Measurements from ENCODE around the gene LANCL2.
"Not testable (repeated sequence)": the region's sequence is repeated elsewhere in the genome, so short reads cannot be mapped to it uniquely, and the experiment has no call there.

The LANCL2 gene

DNA sequence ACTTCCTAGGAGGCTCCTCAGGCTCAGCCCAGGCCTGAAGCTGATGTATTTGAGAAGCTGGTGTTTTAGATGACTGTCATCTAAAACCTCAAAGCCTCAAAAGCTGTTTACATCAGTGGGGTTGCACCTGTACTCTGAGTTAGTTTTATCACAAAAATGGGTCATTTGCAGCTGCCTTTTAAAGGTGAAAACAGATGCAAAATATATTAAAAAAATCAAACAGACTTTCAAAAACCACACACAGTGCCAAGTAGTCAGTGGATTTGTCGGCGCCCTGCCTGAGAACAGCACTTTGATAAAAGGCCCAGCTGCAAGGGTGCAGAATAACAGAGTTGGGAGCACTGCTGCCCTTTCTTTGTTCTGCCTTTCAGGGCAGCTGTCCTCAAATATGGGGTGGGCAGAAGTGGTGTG, 104.1 kb downstream of the LANCL2 start:
- H3K27me3 ChIP-seq (ENCODE audit: low read length): no peaks in the 10 kb centered on the region
- 0 out of 2 replicates have a peak, but pooled peaks cover 5% of the 10 kb centered on the region for H3K36me3 ChIP-seq (ENCODE audit: low read length)
- H3K9ac ChIP-seq (ENCODE audit: low read length): no peak overlapping the region
- no peaks in the 10 kb centered on the region for H3K9me3 ChIP-seq (ENCODE audit: insufficient read depth, low read length)
- no peaks in the 10 kb centered on the region for H3K9me2 ChIP-seq (replicated peaks; ENCODE audit: insufficient read depth, low read length)
- TF ChIP-seq EZH2phosphoT487 (conservative IDR thresholded peaks at IDR 0.05; ENCODE audit: low read length): no peak
- TF ChIP-seq, protein P1, sequence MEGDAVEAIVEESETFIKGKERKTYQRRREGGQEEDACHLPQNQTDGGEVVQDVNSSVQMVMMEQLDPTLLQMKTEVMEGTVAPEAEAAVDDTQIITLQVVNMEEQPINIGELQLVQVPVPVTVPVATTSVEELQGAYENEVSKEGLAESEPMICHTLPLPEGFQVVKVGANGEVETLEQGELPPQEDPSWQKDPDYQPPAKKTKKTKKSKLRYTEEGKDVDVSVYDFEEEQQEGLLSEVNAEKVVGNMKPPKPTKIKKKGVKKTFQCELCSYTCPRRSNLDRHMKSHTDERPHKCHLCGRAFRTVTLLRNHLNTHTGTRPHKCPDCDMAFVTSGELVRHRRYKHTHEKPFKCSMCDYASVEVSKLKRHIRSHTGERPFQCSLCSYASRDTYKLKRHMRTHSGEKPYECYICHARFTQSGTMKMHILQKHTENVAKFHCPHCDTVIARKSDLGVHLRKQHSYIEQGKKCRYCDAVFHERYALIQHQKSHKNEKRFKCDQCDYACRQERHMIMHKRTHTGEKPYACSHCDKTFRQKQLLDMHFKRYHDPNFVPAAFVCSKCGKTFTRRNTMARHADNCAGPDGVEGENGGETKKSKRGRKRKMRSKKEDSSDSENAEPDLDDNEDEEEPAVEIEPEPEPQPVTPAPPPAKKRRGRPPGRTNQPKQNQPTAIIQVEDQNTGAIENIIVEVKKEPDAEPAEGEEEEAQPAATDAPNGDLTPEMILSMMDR (IDR thresholded peaks at IDR 0.05; ENCODE audit: insufficient read depth, low read length, poor library complexity, severe bottlenecking): no peak
- H2AFZ ChIP-seq (ENCODE audit: low read depth, low read length, severe bottlenecking): no peak overlapping the region
- peaks cover 7% of the 10 kb centered on the region; the same call in 1 of the 2 replicates for H3F3A ChIP-seq (ENCODE audit: insufficient read depth)
- H3K4me3 ChIP-seq (ENCODE audit: insufficient read depth, low read length, poor library complexity, severe bottlenecking): no peak overlapping the region
- peak overlapping the region; percentile 88 for H3K27ac ChIP-seq (ENCODE audit: low read depth, low read length)
- H3K79me2 ChIP-seq (ENCODE audit: insufficient read depth, low read length): no peaks in the 10 kb centered on the region
- no peaks in the 10 kb centered on the region for H4K20me1 ChIP-seq (ENCODE audit: low read depth, low read length)
- H3K4me2 ChIP-seq (ENCODE audit: low read depth, low read length, poor library complexity, severe bottlenecking): peak overlapping the region; percentile 15

DNA sequence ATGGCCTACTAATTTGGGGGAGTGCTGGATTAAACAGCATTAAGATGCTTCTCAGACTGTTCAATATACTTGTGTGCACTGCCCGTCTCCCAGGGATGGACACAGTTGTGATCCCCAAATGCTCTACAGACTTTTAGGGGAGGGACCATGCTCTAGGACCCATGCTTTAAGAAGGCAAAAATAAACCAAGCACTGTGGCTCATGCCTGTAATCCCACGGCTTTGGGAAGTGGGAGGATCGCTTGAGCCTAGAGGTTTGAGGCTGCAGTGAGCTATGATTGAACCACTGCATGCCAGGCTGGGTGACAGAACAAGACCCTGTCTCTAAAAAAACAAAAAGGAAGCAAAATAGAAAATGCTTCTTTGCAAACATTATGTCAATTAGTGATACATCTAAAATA, 104.6 kb downstream of the LANCL2 start:
- no peak overlapping the region for H3K4me3 ChIP-seq (ENCODE audit: insufficient read depth, low read length, poor library complexity, severe bottlenecking)
- peak overlapping the region; percentile 88 for H3K27ac ChIP-seq (ENCODE audit: low read depth, low read length)
- H4K20me1 ChIP-seq (ENCODE audit: low read depth, low read length): no peaks in the 10 kb centered on the region
- H3F3A ChIP-seq (ENCODE audit: insufficient read depth): peaks cover 7% of the 10 kb centered on the region; the same call in 1 of the 2 replicates
- no peaks in the 10 kb centered on the region for H3K27me3 ChIP-seq (ENCODE audit: low read length)
- H3K9me2 ChIP-seq (replicated peaks; ENCODE audit: insufficient read depth, low read length): no peaks in the 10 kb centered on the region
- H3K79me2 ChIP-seq (ENCODE audit: insufficient read depth, low read length): no peaks in the 10 kb centered on the region
- peak overlapping the region; percentile 15 for H3K4me2 ChIP-seq (ENCODE audit: low read depth, low read length, poor library complexity, severe bottlenecking)
- H3K9me3 ChIP-seq (ENCODE audit: insufficient read depth, low read length): no peaks in the 10 kb centered on the region
- TF ChIP-seq EZH2phosphoT487 (conservative IDR thresholded peaks at IDR 0.05; ENCODE audit: low read length): no peak
- TF ChIP-seq, protein P1 (IDR thresholded peaks at IDR 0.05; ENCODE audit: insufficient read depth, low read length, poor library complexity, severe bottlenecking): no peak
- H2AFZ ChIP-seq (ENCODE audit: low read depth, low read length, severe bottlenecking): no peak overlapping the region
- no peak overlapping the region for H3K9ac ChIP-seq (ENCODE audit: low read length)
- H3K36me3 ChIP-seq (ENCODE audit: low read length): 0 out of 2 replicates have a peak, but pooled peaks cover 1% of the 10 kb centered on the region

DNA sequence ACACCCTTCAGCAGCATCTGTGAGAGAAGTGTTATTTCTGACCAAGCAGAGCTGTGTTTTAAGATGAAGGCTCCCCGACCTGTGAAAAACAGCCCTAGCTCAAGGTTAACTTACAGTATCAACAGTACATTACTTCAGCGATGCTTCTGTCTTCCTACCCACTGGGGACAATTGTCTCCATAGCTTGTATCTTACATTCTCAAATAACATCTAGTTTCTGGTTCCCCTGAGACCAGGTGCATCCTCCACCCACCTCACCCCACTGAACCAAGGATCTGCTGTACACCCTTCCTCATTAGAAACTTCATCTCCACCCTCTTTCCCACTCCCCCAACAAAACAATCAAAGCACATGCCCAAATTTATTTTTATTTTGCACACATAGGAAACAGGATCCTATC, 105.1 kb downstream of the LANCL2 start:
- no peaks in the 10 kb centered on the region for H3K36me3 ChIP-seq (ENCODE audit: low read length)
- no peaks in the 10 kb centered on the region for H3K9me3 ChIP-seq (ENCODE audit: insufficient read depth, low read length)
- peak overlapping the region; percentile 88 for H3K27ac ChIP-seq (ENCODE audit: low read depth, low read length)
- H3K4me2 ChIP-seq (ENCODE audit: low read depth, low read length, poor library complexity, severe bottlenecking): peak overlapping the region; percentile 15
- H3K9me2 ChIP-seq (replicated peaks; ENCODE audit: insufficient read depth, low read length): no peaks in the 10 kb centered on the region
- H3K9ac ChIP-seq (ENCODE audit: low read length): no peak overlapping the region
- H3F3A ChIP-seq (ENCODE audit: insufficient read depth): peaks cover 7% of the 10 kb centered on the region; the same call in 1 of the 2 replicates
- no peaks in the 10 kb centered on the region for H4K20me1 ChIP-seq (ENCODE audit: low read depth, low read length)
- H3K27me3 ChIP-seq (ENCODE audit: low read length): no peaks in the 10 kb centered on the region
- no peaks in the 10 kb centered on the region for H3K79me2 ChIP-seq (ENCODE audit: insufficient read depth, low read length)
- H3K4me3 ChIP-seq (ENCODE audit: insufficient read depth, low read length, poor library complexity, severe bottlenecking): no peak overlapping the region
- no peak overlapping the region for H2AFZ ChIP-seq (ENCODE audit: low read depth, low read length, severe bottlenecking)
- TF ChIP-seq, protein P1 (IDR thresholded peaks at IDR 0.05; ENCODE audit: insufficient read depth, low read length, poor library complexity, severe bottlenecking): no peak
- no peak for TF ChIP-seq EZH2phosphoT487 (conservative IDR thresholded peaks at IDR 0.05; ENCODE audit: low read length)

DNA sequence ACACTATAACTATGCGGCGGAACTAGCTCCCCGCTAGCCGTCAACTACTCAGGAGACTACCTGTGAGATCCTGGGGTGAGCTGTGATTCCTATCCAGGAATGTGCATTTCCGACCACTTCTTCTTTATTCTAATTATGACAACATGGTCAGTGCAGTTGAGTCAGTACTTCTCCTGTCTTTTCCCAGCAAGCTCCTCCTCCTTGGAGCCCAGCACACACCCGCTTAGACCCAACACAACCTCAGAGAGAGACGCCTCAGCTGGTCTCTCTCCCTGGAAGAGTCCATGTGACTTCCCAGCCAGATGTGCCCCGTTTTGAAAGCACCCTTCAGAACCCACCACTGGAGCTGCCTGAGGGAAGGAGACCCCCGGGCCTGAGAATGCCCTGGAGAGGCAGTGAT, 106.5 kb downstream of the LANCL2 start:
- H3K9ac ChIP-seq (ENCODE audit: low read length); H2AFZ ChIP-seq (ENCODE audit: low read depth, low read length, severe bottlenecking); H3K9me2 ChIP-seq (replicated peaks; ENCODE audit: insufficient read depth, low read length); H3K9me3 ChIP-seq (ENCODE audit: insufficient read depth, low read length); H3K27me3 ChIP-seq (ENCODE audit: low read length); H3F3A ChIP-seq (ENCODE audit: insufficient read depth); H3K79me2 ChIP-seq (ENCODE audit: insufficient read depth, low read length); H3K36me3 ChIP-seq (ENCODE audit: low read length); H3K4me2 ChIP-seq (ENCODE audit: low read depth, low read length, poor library complexity, severe bottlenecking); H3K27ac ChIP-seq (ENCODE audit: low read depth, low read length); H4K20me1 ChIP-seq (ENCODE audit: low read depth, low read length); H3K4me3 ChIP-seq (ENCODE audit: insufficient read depth, low read length, poor library complexity, severe bottlenecking): not testable (repeated sequence)

DNA sequence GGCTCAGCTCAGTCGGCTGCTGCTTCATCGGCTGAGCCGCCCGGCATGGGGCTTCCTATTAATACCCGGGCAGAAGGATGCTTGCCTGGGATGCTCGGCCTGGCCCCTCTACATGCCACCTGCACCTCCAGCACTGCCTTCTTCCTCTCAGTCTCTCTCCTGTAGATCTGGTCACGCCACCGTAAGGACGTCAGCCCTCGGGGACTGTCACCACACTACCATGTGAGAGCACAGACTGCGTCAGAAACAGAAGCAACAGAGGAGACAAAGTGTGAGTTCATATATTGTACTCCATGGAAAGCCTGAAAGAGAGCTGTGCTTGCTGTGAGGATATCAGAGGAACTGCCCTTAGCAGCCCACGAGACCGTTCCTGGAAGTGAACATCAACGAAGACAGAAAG, 107.3 kb downstream of the LANCL2 start:
- H3K4me2 ChIP-seq (ENCODE audit: low read depth, low read length, poor library complexity, severe bottlenecking); H3K79me2 ChIP-seq (ENCODE audit: insufficient read depth, low read length); H3K9ac ChIP-seq (ENCODE audit: low read length); H4K20me1 ChIP-seq (ENCODE audit: low read depth, low read length); H2AFZ ChIP-seq (ENCODE audit: low read depth, low read length, severe bottlenecking); H3K9me3 ChIP-seq (ENCODE audit: insufficient read depth, low read length); H3K36me3 ChIP-seq (ENCODE audit: low read length); H3K27ac ChIP-seq (ENCODE audit: low read depth, low read length); H3K27me3 ChIP-seq (ENCODE audit: low read length); H3K9me2 ChIP-seq (replicated peaks; ENCODE audit: insufficient read depth, low read length); H3K4me3 ChIP-seq (ENCODE audit: insufficient read depth, low read length, poor library complexity, severe bottlenecking); H3F3A ChIP-seq (ENCODE audit: insufficient read depth): not testable (repeated sequence)

Measured in SU-DHL-6 (cell line).